Measurements from ENCODE around the gene SOX8. TPM values are rescaled to one million over a fixed set of nuclear protein-coding genes. Genes with fewer than 3 reads are reported as not detected.
"Not testable (repeated sequence)": the region's sequence is repeated elsewhere in the genome, so short reads cannot be mapped to it uniquely, and the experiment has no call there.

SOX8 gene
- polyA plus RNA-seq, 3 donors, result not detected

GRCh38 chr16:951660-952301, 29.8 kb upstream of the SOX8 start:
- no peaks in the 10 kb centered on the region for H4K20me1 ChIP-seq (ENCODE audit: insufficient read depth, low read length)
- no peaks in the 10 kb centered on the region for H3K27me3 ChIP-seq (ENCODE audit: control insufficient read depth in 2 of 2, insufficient read depth in 2 of 2, low read length in 2 of 2)
- Mint-ChIP-seq H3K27me3 (ENCODE audit: low read depth in 3 of 3) (peaks cover 0 to 7% (median 0%) of the 10 kb centered on the region in 3 donors), H3K27ac (no peak overlapping the region), H3K4me3 (no peak overlapping the region), H3K36me3 (peaks cover 28 to 34% of the 10 kb centered on the region in 2 donors), H3K9me3 (peaks cover 6 to 28% (median 15%) of the 10 kb centered on the region in 7 donors), H3K4me1 (no peaks in the 10 kb centered on the region)
- WGBS (ENCODE audit: insufficient coverage), result 83% methylated on average over 8 of the region's 22 CpGs
- intact Hi-C loops (cut with micrococcal nuclease), result no loop called here
- H3K4me2 ChIP-seq (replicated peaks; ENCODE audit: extremely low read depth, low read length, poor library complexity, severe bottlenecking), result no peak overlapping the region
- DNase-seq, result no peak
- no peaks in the 10 kb centered on the region for H3K4me1 ChIP-seq (ENCODE audit: control insufficient read depth in 1 of 2, insufficient read depth in 2 of 2, low read length in 2 of 2)
- peaks cover 2 to 19% of the 10 kb centered on the region in 2 donors for H3K36me3 ChIP-seq (replicated peaks in 1 of 2; ENCODE audit: control insufficient read depth in 1 of 2, insufficient read depth in 2 of 2, low read length in 2 of 2)
- H3K79me2 ChIP-seq (ENCODE audit: insufficient read depth, low read length), result no peaks in the 10 kb centered on the region
- no peak overlapping the region for H3K9ac ChIP-seq (ENCODE audit: insufficient read depth, low read length, poor library complexity, severe bottlenecking)
- H2AFZ ChIP-seq (ENCODE audit: insufficient read depth, low read depth, low read length, poor library complexity, severe bottlenecking), result no peak overlapping the region
- no peak overlapping the region for H3K27ac ChIP-seq (ENCODE audit: low read depth in 1 of 2, low read length in 2 of 2)
- no peak overlapping the region for H3K4me3 ChIP-seq (replicated peaks in 1 of 3; ENCODE audit: low read depth in 2 of 3, low read length in 3 of 3)
- no peak for TF ChIP-seq CTCF (IDR thresholded peaks at IDR 0.05)
- peaks cover 2 to 11% of the 10 kb centered on the region in 2 donors for H3K9me3 ChIP-seq (replicated peaks in 1 of 2; ENCODE audit: control insufficient read depth in 1 of 2, insufficient read depth in 1 of 2, low read length in 2 of 2)

- H3K9ac ChIP-seq (ENCODE audit: insufficient read depth, low read length, poor library complexity, severe bottlenecking), result no peak overlapping the region
- peaks cover 2 to 14% of the 10 kb centered on the region in 2 donors for H3K36me3 ChIP-seq (replicated peaks in 1 of 2; ENCODE audit: control insufficient read depth in 1 of 2, insufficient read depth in 2 of 2, low read length in 2 of 2)
- Mint-ChIP-seq H3K27ac (peak overlapping the region in 1 of 7 donors; percentile 44), H3K27me3 (ENCODE audit: low read depth in 3 of 3) (peaks cover 0 to 5% (median 1%) of the 10 kb centered on the region in 3 donors), H3K4me3 (no peak overlapping the region), H3K9me3 (peaks cover 2 to 25% (median 15%) of the 10 kb centered on the region in 7 donors), H3K4me1 (no peaks in the 10 kb centered on the region), H3K36me3 (peaks cover 23 to 29% of the 10 kb centered on the region in 2 donors)
- no peak overlapping the region for H3K4me3 ChIP-seq (replicated peaks in 1 of 3; ENCODE audit: low read depth in 2 of 3, low read length in 3 of 3)
- intact Hi-C loops (cut with micrococcal nuclease), result no loop called here
- H3K79me2 ChIP-seq (ENCODE audit: insufficient read depth, low read length), result no peaks in the 10 kb centered on the region
- H3K4me2 ChIP-seq (replicated peaks; ENCODE audit: extremely low read depth, low read length, poor library complexity, severe bottlenecking), result no peak overlapping the region
- no peaks in the 10 kb centered on the region for H3K4me1 ChIP-seq (ENCODE audit: control insufficient read depth in 1 of 2, insufficient read depth in 2 of 2, low read length in 2 of 2)
- no peak for DNase-seq
- H3K9me3 ChIP-seq (replicated peaks in 1 of 2; ENCODE audit: control insufficient read depth in 1 of 2, insufficient read depth in 1 of 2, low read length in 2 of 2), result peaks cover 0 to 10% of the 10 kb centered on the region in 2 donors
- no peak for TF ChIP-seq CTCF (IDR thresholded peaks at IDR 0.05)
- H3K27ac ChIP-seq (ENCODE audit: low read depth in 1 of 2, low read length in 2 of 2), result no peak overlapping the region
- no peaks in the 10 kb centered on the region for H3K27me3 ChIP-seq (ENCODE audit: control insufficient read depth in 2 of 2, insufficient read depth in 2 of 2, low read length in 2 of 2)
- WGBS (ENCODE audit: insufficient coverage), result 90% methylated on average over 11 of the region's 12 CpGs
- H4K20me1 ChIP-seq (ENCODE audit: insufficient read depth, low read length), result no peaks in the 10 kb centered on the region
- H2AFZ ChIP-seq (ENCODE audit: insufficient read depth, low read depth, low read length, poor library complexity, severe bottlenecking), result no peak overlapping the region
These were observed 29.2 kb upstream of the SOX8 start for GRCh38 chr16:952321-952720.

- WGBS (ENCODE audit: insufficient coverage), result no CpG with 5 or more reads among the region's 7 CpGs
- H3K27me3 Mint-ChIP-seq (ENCODE audit: low read depth in 3 of 3); H3K4me3 Mint-ChIP-seq; H3K27ac Mint-ChIP-seq; H3K4me2 ChIP-seq (replicated peaks; ENCODE audit: extremely low read depth, low read length, poor library complexity, severe bottlenecking); H3K4me3 ChIP-seq (replicated peaks in 1 of 3; ENCODE audit: low read depth in 2 of 3, low read length in 3 of 3); H3K27me3 ChIP-seq (ENCODE audit: control insufficient read depth in 2 of 2, insufficient read depth in 2 of 2, low read length in 2 of 2); DNase-seq; H3K4me1 ChIP-seq (ENCODE audit: control insufficient read depth in 1 of 2, insufficient read depth in 2 of 2, low read length in 2 of 2); H4K20me1 ChIP-seq (ENCODE audit: insufficient read depth, low read length); H3K79me2 ChIP-seq (ENCODE audit: insufficient read depth, low read length); H3K4me1 Mint-ChIP-seq; intact Hi-C loops (cut with micrococcal nuclease); H2AFZ ChIP-seq (ENCODE audit: insufficient read depth, low read depth, low read length, poor library complexity, severe bottlenecking); H3K27ac ChIP-seq (ENCODE audit: low read depth in 1 of 2, low read length in 2 of 2); H3K9ac ChIP-seq (ENCODE audit: insufficient read depth, low read length, poor library complexity, severe bottlenecking); H3K9me3 ChIP-seq (replicated peaks in 1 of 2; ENCODE audit: control insufficient read depth in 1 of 2, insufficient read depth in 1 of 2, low read length in 2 of 2): not testable (repeated sequence)
- H3K9me3 Mint-ChIP-seq, result peaks cover 0 to 15% (median 8%) of the 10 kb centered on the region in 7 donors
- H3K36me3 ChIP-seq (replicated peaks in 1 of 2; ENCODE audit: control insufficient read depth in 1 of 2, insufficient read depth in 2 of 2, low read length in 2 of 2), result peaks cover 2 to 12% of the 10 kb centered on the region in 2 donors
- H3K36me3 Mint-ChIP-seq, result peaks cover 23 to 24% of the 10 kb centered on the region in 2 donors
These were observed 27.8 kb upstream of the SOX8 start for GRCh38 chr16:953818-954217.
